ENCODE measurements around the gene COL6A5.

GRCh38 chr3:130442284-130442683, 96.8 kb downstream of the COL6A5 start:
- TF ChIP-seq EZH2 (IDR thresholded peaks at IDR 0.05) (no peak), CTCF (IDR thresholded peaks at IDR 0.05 in 2 of 3, conservative IDR thresholded peaks at IDR 0.05 in 1 of 3; ENCODE audit: borderline replicate concordance in 1 of 3, insufficient read depth in 1 of 3, low read depth in 2 of 3, low read length in 2 of 3) (no peak), SIN3A (IDR thresholded peaks at IDR 0.05; ENCODE audit: low read depth) (no peak), POLR2A (IDR thresholded peaks at IDR 0.05; ENCODE audit: borderline replicate concordance, extremely low read depth, insufficient read depth, insufficient read length) (no peak)
